K562 (cell line): Measurements from ENCODE around the gene DCAF4. TPM values are rescaled to one million over a fixed set of nuclear protein-coding genes. Genes with fewer than 3 reads are reported as not detected.

ENCODE experiments used
- ATAC-seq: fragments of 200-7000 bp; cut with Tn5 transposase; 3 replicates; pipeline ENCODE4 v1.9.1; 2020; ENCODE audit warnings: moderate library complexity
- BruUV-seq: library from RNA; stranded (reverse); fragments of 400-500 nt; replicated peaks from 2 replicates; lab custom pipeline; 2021; lab: Mats Ljungman, UMichigan
- CTCF ChIA-PET: fragments of 300-600 bp; formaldehyde crosslinking; extraction: SDS; loops from one replicate; lab custom pipeline; 2021; ENCODE audit warnings: low intra/inter-chr PET ratio; lab: Yijun Ruan, JAX
- POLR2A ChIA-PET: fragments of 300-600, 350-650 bp; sonication (Branson Sonifier 250); formaldehyde crosslinking; extraction: SDS; loops from one replicate; lab custom pipeline; 2021; ENCODE audit warnings: antibody characterized with exemption, inconsistent platforms; lab: Yijun Ruan, JAX
- DNase-seq, 4 experiments: peaks; one replicate each; pipeline versions ENCODE4 v3.0.0 to v3.0.0-alpha.2; 2011 to 2018; ENCODE audit warnings: low spot score in 3 of 4, mixed read lengths in 3 of 4; ENCODE audit errors: extremely low read depth in 1 of 4
- FAIRE-seq: peaks from 2 replicates; lab custom pipeline; 2011; peaks lifted over from hg19 to GRCh38; lab: Jason Lieb, UNC
- H2AFZ ChIP-seq: 2 replicates; pipeline ENCODE4 v1.6.0; 2011; ENCODE audit warnings: low read depth, low read length, control low read depth, inconsistent platforms
- H3K27ac ChIP-seq: fragments of 200-600 bp; 3 replicates; pipeline ENCODE4 v1.8.0; 2011; ENCODE audit warnings: low read depth, mild to moderate bottlenecking, control low read depth, inconsistent platforms, low read length, moderate library complexity, mixed read lengths; ENCODE audit errors: extremely low read depth
- H3K27me3 ChIP-seq, 2 experiments: fragments of 300-600 bp in 1 of 2; 2 replicates in 1 of 2; 3 replicates in 1 of 2; pipeline versions ENCODE4 v1.6.0 to v1.8.0; 2011; ENCODE audit warnings: inconsistent platforms in 2 of 2, low read length in 2 of 2, mild to moderate bottlenecking in 1 of 2, mixed read lengths in 1 of 2, moderate library complexity in 1 of 2; ENCODE audit not compliant: control insufficient read depth in 2 of 2, insufficient read depth in 2 of 2
- H3K36me3 ChIP-seq: fragments of 300-600 bp; 3 replicates; pipeline ENCODE4 v1.8.0; 2011; ENCODE audit warnings: mild to moderate bottlenecking, low read length, inconsistent platforms; ENCODE audit not compliant: control insufficient read depth, insufficient read depth
- H3K4me1 ChIP-seq, 2 experiments: fragments of 200-600 bp in 1 of 2; replicated peaks in 1 of 2; 2 replicates in 1 of 2; 3 replicates in 1 of 2; pipeline versions ENCODE4 v1.5.1 to v1.8.0; 2011; ENCODE audit warnings: inconsistent platforms in 2 of 2, low read length in 2 of 2, mild to moderate bottlenecking in 1 of 2, mixed read lengths in 1 of 2, moderate library complexity in 1 of 2; ENCODE audit not compliant: control insufficient read depth in 2 of 2, insufficient read depth in 2 of 2
- H3K4me2 ChIP-seq: 2 replicates; pipeline ENCODE4 v1.6.1; 2011; ENCODE audit warnings: low read length, control low read depth, inconsistent platforms, mixed read lengths; ENCODE audit not compliant: insufficient read depth
- H3K4me3 ChIP-seq: fragments of 200-600 bp; sonication (generic), shearing (Covaris generic); 2 replicates; pipeline ENCODE4 v1.5.1; 2016; ENCODE audit warnings: control low read depth, inconsistent platforms
- H3K79me2 ChIP-seq: fragments of 200-600 bp; 3 replicates; pipeline ENCODE4 v1.8.0; 2011; ENCODE audit warnings: low read length, inconsistent platforms; ENCODE audit not compliant: control insufficient read depth, insufficient read depth
- H3K9ac ChIP-seq, 2 experiments: 2 replicates each; pipeline versions ENCODE4 v1.6.0 to v1.6.1; 2011; ENCODE audit warnings: low read depth in 2 of 2, low read length in 2 of 2, control low read depth in 1 of 2, inconsistent platforms in 1 of 2, mild to moderate bottlenecking in 1 of 2, mixed read lengths in 1 of 2; ENCODE audit not compliant: insufficient read depth in 1 of 2
- H3K9me1 ChIP-seq: one replicate; pipeline ENCODE4 v1.6.0; 2011; ENCODE audit warnings: inconsistent platforms, mild to moderate bottlenecking, low read length, moderate library complexity; ENCODE audit not compliant: control insufficient read depth, insufficient read depth
- H3K9me3 ChIP-seq: replicated peaks from 2 replicates; pipeline ENCODE4 v1.5.1; 2011; ENCODE audit warnings: low read depth, low read length, inconsistent platforms; ENCODE audit not compliant: control insufficient read depth, insufficient read depth
- H4K20me1 ChIP-seq: replicated peaks from 2 replicates; pipeline ENCODE4 v1.6.1; 2011; ENCODE audit warnings: low read length, inconsistent platforms, mixed read lengths; ENCODE audit not compliant: control insufficient read depth, insufficient read depth
- CBFA2T3 ChIP-seq: fragments of 450-650 bp; IDR thresholded peaks from 2 replicates; pipeline ENCODE4 v1.6.1; 2017
- PHB ChIP-seq: fragments of 250-450 bp; sonication (Bioruptor Pico); IDR thresholded peaks from 2 replicates; pipeline ENCODE4 v1.5.0; 2021
- POLR2G ChIP-seq: fragments of 200-400 bp; formaldehyde crosslinking; IDR thresholded peaks from 2 replicates; pipeline ENCODE4 v1.6.1; 2017; ENCODE audit warnings: low read depth, mild to moderate bottlenecking, antibody characterized with exemption, low read length, moderate library complexity
- ZNF77 ChIP-seq: fragments of 250-450 bp; sonication (Bioruptor Pico); IDR thresholded peaks from 2 replicates; pipeline ENCODE4 v1.5.0; 2020
- WGBS: fragments of 100-300 bp; shearing (Covaris generic); methylation state at CpG from one replicate; pipeline ENCODE4 v1.1.6; 2016; ENCODE audit warnings: low coverage, mixed read lengths; ENCODE audit not compliant: insufficient coverage; ENCODE audit errors: missing lambda C conversion rate; 5-methylcytosine and 5-hydroxymethylcytosine counted together
- in situ Hi-C: fragments of 300-500 bp; cut with MboI; formaldehyde crosslinking; loops from 4 replicates; pipeline ENCODE4 v1.15.0; 2018; ENCODE audit warnings: inconsistent platforms, mixed read lengths
- intact Hi-C: fragments of 100-400 bp; cut with micrococcal nuclease; formaldehyde crosslinking; loops from 2 replicates; pipeline ENCODE4 v1.14.2; 2022
- polyA plus RNA-seq, 8 experiments: library from polyadenylated mRNA; depleted of rRNA in 4 of 8; stranded (reverse) in 5 of 8; unstranded in 3 of 8; fragments of >200 nt; fragmentation: Nextera tagmentation in 2 of 8; fragmentation: Illumina TruSeq in 1 of 8; extraction: Ambion mirVana in 2 of 8; extraction: Trizol in 1 of 8; gene quantifications; 2 replicates each; pipeline versions ENCODE4 v1.2.1 to v1.2.3, GENCODE V29; 2011 to 2014; ENCODE audit warnings: inconsistent platforms in 1 of 8, missing spikeins in 1 of 8
- total RNA-seq, 7 experiments: library from RNA; depleted of rRNA in 6 of 7; stranded (reverse); fragments of >200 nt in 6 of 7; fragmentation: Illumina TruSeq in 2 of 7; extraction: Trizol in 2 of 7; gene quantifications; 2 replicates each; pipeline versions ENCODE4 v1.2.1 to v1.2.3, GENCODE V29; 2011 to 2021; ENCODE audit warnings: low replicate concordance in 1 of 7
- TF ChIP-seq, protein P1 (sequence below), 3 experiments: fragments of 200-800 bp in 1 of 3; fragments of 250-450 bp in 1 of 3; fragments of 450-650 bp in 1 of 3; sonication (Bioruptor Pico) in 1 of 3; sonication (Bioruptor generic) in 1 of 3; formaldehyde crosslinking in 1 of 3; IDR thresholded peaks; 2 replicates each; pipeline versions ENCODE4 v1.6.1 to v1.8.0; 2016 to 2022; ENCODE audit warnings: mild to moderate bottlenecking in 2 of 3, missing genetic modification characterization in 2 of 3, missing compliant biosample characterization in 1 of 3, moderate library complexity in 1 of 3

The DCAF4 gene
- total and polyA plus RNA-seq, 9 of the 15 experiments (the other 6 are each of a cell fraction or from before 2014, with no cell fraction given): 2.7 to 49.2 (median 22.9) TPM

DNA sequence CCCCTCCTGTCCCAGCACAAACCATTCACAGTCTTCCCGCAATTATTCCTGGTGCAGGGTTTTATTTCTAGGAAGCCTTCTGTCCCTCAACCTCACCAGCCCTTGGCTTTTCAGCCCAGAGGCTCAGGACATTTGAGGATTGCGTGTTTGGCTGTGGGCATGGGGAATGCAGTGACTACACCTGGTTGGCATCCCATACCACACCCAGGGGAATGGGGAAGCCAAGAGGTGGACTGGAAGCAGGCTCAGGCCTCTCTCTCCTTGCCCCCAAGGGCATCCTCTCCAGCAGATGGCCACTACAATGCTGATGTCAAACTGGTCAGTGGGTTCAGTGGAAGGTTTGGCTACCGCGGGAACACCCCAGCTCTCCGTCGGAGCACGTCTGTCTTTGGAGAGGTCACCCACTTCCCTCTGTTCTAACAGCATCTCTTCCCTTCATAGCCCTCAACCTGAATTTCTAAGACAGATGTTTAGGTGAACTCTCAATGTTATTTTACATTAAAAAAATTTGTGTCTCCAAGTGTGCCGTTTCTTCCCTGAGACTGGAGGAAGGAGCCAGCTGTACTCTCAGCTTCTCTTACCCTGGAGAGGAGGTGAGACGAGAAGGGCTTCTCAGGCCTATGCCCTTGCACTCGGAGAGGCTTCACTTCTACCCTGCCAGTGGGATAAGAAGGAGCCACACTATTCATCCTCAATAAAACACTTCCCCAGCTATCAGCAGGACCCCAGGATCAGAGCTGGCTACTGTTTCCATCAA is 35.5 kb downstream of the DCAF4 start:
- WGBS: 77% methylated on average over 10 of the region's 10 CpGs
- intact Hi-C loops: no loop called here
- in situ Hi-C loops: no loop called here
- CTCF ChIA-PET: no interaction called here
- Histone ChIP-seq H2AFZ (no peak overlapping the region), H3K36me3 (peaks cover 37% of the 10 kb centered on the region; the same call in 1 of the 3 replicates), H3K27ac (no peak overlapping the region), H3K9me1 (no peaks in the 10 kb centered on the region), H4K20me1 (no peaks in the 10 kb centered on the region), H3K79me2 (no peaks in the 10 kb centered on the region), H3K9ac (no peak overlapping the region), H3K4me2 (no peak overlapping the region), H3K4me1 (no peaks in the 10 kb centered on the region; a peak in 2 of 5 replicates), H3K4me3 (no peak overlapping the region), H3K27me3 (no peaks in the 10 kb centered on the region), H3K9me3 (no peaks in the 10 kb centered on the region)
- ATAC-seq (no peak), DNase-seq (no peak), FAIRE-seq (no peak)
- no TSS peak for BruUV-seq
- POLR2A ChIA-PET: interaction anchor here (0.6 to 1.4 kb wide), 2 partner anchors 14 to 507 kb away, joined by 3 read pairs; no protein-coding TSS in a partner anchor
- no peak for TF ChIP-seq CBFA2T3
- TF ChIP-seq POLR2G: no peak
- TF ChIP-seq, protein P1, sequence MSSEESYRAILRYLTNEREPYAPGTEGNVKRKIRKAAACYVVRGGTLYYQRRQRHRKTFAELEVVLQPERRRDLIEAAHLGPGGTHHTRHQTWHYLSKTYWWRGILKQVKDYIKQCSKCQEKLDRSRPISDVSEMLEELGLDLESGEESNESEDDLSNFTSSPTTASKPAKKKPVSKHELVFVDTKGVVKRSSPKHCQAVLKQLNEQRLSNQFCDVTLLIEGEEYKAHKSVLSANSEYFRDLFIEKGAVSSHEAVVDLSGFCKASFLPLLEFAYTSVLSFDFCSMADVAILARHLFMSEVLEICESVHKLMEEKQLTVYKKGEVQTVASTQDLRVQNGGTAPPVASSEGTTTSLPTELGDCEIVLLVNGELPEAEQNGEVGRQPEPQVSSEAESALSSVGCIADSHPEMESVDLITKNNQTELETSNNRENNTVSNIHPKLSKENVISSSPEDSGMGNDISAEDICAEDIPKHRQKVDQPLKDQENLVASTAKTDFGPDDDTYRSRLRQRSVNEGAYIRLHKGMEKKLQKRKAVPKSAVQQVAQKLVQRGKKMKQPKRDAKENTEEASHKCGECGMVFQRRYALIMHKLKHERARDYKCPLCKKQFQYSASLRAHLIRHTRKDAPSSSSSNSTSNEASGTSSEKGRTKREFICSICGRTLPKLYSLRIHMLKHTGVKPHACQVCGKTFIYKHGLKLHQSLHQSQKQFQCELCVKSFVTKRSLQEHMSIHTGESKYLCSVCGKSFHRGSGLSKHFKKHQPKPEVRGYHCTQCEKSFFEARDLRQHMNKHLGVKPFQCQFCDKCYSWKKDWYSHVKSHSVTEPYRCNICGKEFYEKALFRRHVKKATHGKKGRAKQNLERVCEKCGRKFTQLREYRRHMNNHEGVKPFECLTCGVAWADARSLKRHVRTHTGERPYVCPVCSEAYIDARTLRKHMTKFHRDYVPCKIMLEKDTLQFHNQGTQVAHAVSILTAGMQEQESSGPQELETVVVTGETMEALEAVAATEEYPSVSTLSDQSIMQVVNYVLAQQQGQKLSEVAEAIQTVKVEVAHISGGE (CRISPR knock-in tag; IDR thresholded peaks at IDR 0.05): no peak
- no peak for TF ChIP-seq PHB (CRISPR knock-in tag)
- no peak for TF ChIP-seq ZNF77 (CRISPR knock-in tag)
